Astrocyte (in vitro differentiated cells and primary cell): ENCODE measurements around the gene GFRAL.

Experiments used
- CTCF ChIP-seq: IDR thresholded peaks from 2 replicates; pipeline ENCODE4 v1.5.1; 2011; ENCODE audit warnings: low read depth, mild to moderate bottlenecking, inconsistent platforms, low read length, moderate library complexity; ENCODE audit not compliant: insufficient read depth
- EZH2 ChIP-seq: IDR thresholded peaks from 2 replicates; pipeline ENCODE4 v1.6.1; 2012; ENCODE audit warnings: mild to moderate bottlenecking, low read length, inconsistent platforms; ENCODE audit not compliant: insufficient read depth

DNA sequence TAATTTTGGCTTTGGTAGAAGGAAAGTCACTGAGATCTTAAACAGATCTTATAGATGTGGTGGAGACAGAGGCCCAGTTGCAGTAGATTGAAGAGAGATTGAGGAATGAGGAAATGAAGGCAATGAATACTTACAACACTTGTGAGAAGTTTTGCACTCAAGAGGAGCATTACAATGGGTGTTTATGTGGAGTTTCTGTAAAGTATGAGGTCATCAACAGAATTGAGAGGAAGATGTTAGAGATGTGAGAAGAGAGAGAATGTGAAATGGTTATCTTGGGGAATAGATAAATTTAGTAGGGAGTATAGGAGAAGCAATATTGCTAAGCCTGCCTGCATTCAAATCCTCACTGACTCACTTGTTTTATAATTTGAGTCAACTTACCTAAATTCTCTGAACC is 83.4 kb downstream of the GFRAL start:
- TF ChIP-seq CTCF (no peak), EZH2 (no peak)
